ENCODE measurements around the gene PLEKHA1. TPM values are rescaled to one million over a fixed set of nuclear protein-coding genes. Genes with fewer than 3 reads are reported as not detected.

The PLEKHA1 gene
- total and polyA plus RNA-seq, 4 donors, result 15.9 to 29.2 (median 22.9) TPM

- Histone ChIP-seq H3K9ac (ENCODE audit: low read depth in 1 of 2, low read length in 2 of 2) (no peak overlapping the region), H3K27ac (ENCODE audit: low read depth in 1 of 2, low read length in 2 of 2) (no peak overlapping the region), H3K9me3 (ENCODE audit: control insufficient read depth in 4 of 4, low read length in 3 of 4) (no peaks in the 10 kb centered on the region), H3K4me1 (ENCODE audit: control insufficient read depth in 4 of 4, insufficient read depth in 4 of 4, low read length in 3 of 4) (no peaks in the 10 kb centered on the region), H3K27me3 (ENCODE audit: control insufficient read depth in 4 of 4, insufficient read depth in 4 of 4, low read length in 3 of 4) (no peaks in the 10 kb centered on the region), H3K4me3 (ENCODE audit: low read depth in 1 of 3, low read length in 3 of 3) (no peak overlapping the region), H3K36me3 (ENCODE audit: control insufficient read depth in 4 of 4, insufficient read depth in 3 of 4, low read depth in 1 of 4, low read length in 3 of 4) (peaks cover 3 to 8% (median 4%) of the 10 kb centered on the region in 4 donors)
- TF ChIP-seq FOXA1 (IDR thresholded peaks at IDR 0.05) (no peak), TAF1 (conservative IDR thresholded peaks at IDR 0.05) (no peak), SP1 (IDR thresholded peaks at IDR 0.05) (no peak), FOXA2 (IDR thresholded peaks at IDR 0.05) (no peak), GABPA (IDR thresholded peaks at IDR 0.05 in 1 of 2, conservative IDR thresholded peaks at IDR 0.05 in 1 of 2) (no peak), RXRA (IDR thresholded peaks at IDR 0.05) (no peak), YY1 (IDR thresholded peaks at IDR 0.05) (no peak), RAD21 (IDR thresholded peaks at IDR 0.05) (no peak), JUND (IDR thresholded peaks at IDR 0.05) (no peak)
- TF ChIP-seq, protein P1, sequence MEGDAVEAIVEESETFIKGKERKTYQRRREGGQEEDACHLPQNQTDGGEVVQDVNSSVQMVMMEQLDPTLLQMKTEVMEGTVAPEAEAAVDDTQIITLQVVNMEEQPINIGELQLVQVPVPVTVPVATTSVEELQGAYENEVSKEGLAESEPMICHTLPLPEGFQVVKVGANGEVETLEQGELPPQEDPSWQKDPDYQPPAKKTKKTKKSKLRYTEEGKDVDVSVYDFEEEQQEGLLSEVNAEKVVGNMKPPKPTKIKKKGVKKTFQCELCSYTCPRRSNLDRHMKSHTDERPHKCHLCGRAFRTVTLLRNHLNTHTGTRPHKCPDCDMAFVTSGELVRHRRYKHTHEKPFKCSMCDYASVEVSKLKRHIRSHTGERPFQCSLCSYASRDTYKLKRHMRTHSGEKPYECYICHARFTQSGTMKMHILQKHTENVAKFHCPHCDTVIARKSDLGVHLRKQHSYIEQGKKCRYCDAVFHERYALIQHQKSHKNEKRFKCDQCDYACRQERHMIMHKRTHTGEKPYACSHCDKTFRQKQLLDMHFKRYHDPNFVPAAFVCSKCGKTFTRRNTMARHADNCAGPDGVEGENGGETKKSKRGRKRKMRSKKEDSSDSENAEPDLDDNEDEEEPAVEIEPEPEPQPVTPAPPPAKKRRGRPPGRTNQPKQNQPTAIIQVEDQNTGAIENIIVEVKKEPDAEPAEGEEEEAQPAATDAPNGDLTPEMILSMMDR (IDR thresholded peaks at IDR 0.05; ENCODE audit: low read depth, low read length, missing input control), result no peak
- TF ChIP-seq, protein P2, sequence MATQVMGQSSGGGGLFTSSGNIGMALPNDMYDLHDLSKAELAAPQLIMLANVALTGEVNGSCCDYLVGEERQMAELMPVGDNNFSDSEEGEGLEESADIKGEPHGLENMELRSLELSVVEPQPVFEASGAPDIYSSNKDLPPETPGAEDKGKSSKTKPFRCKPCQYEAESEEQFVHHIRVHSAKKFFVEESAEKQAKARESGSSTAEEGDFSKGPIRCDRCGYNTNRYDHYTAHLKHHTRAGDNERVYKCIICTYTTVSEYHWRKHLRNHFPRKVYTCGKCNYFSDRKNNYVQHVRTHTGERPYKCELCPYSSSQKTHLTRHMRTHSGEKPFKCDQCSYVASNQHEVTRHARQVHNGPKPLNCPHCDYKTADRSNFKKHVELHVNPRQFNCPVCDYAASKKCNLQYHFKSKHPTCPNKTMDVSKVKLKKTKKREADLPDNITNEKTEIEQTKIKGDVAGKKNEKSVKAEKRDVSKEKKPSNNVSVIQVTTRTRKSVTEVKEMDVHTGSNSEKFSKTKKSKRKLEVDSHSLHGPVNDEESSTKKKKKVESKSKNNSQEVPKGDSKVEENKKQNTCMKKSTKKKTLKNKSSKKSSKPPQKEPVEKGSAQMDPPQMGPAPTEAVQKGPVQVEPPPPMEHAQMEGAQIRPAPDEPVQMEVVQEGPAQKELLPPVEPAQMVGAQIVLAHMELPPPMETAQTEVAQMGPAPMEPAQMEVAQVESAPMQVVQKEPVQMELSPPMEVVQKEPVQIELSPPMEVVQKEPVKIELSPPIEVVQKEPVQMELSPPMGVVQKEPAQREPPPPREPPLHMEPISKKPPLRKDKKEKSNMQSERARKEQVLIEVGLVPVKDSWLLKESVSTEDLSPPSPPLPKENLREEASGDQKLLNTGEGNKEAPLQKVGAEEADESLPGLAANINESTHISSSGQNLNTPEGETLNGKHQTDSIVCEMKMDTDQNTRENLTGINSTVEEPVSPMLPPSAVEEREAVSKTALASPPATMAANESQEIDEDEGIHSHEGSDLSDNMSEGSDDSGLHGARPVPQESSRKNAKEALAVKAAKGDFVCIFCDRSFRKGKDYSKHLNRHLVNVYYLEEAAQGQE (IDR thresholded peaks at IDR 0.05), result no peak
- TF ChIP-seq, protein P3, sequence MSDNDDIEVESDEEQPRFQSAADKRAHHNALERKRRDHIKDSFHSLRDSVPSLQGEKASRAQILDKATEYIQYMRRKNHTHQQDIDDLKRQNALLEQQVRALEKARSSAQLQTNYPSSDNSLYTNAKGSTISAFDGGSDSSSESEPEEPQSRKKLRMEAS (IDR thresholded peaks at IDR 0.05), result no peak
- DNase-seq (ENCODE audit: low spot score), result no peak
- WGBS, result 77% methylated on average over 5 of the region's 5 CpGs
These were observed 47.9 kb downstream of the PLEKHA1 start for GRCh38 chr10:122422266-122422989.

- 92% methylated on average over 2 of the region's 2 CpGs for WGBS
- Histone ChIP-seq H3K27ac (ENCODE audit: low read depth in 1 of 2, low read length in 2 of 2) (no peak overlapping the region), H3K9ac (ENCODE audit: low read depth in 1 of 2, low read length in 2 of 2) (no peak overlapping the region), H3K4me1 (ENCODE audit: control insufficient read depth in 4 of 4, insufficient read depth in 4 of 4, low read length in 3 of 4) (no peaks in the 10 kb centered on the region), H3K4me3 (ENCODE audit: low read depth in 1 of 3, low read length in 3 of 3) (no peak overlapping the region), H3K9me3 (ENCODE audit: control insufficient read depth in 4 of 4, low read length in 3 of 4) (no peaks in the 10 kb centered on the region), H3K27me3 (ENCODE audit: control insufficient read depth in 4 of 4, insufficient read depth in 4 of 4, low read length in 3 of 4) (no peaks in the 10 kb centered on the region), H3K36me3 (ENCODE audit: control insufficient read depth in 4 of 4, insufficient read depth in 3 of 4, low read depth in 1 of 4, low read length in 3 of 4) (peaks cover 5 to 12% (median 11%) of the 10 kb centered on the region in 4 donors)
- DNase-seq (ENCODE audit: low spot score), result no peak
- TF ChIP-seq YY1 (IDR thresholded peaks at IDR 0.05) (no peak), JUND (IDR thresholded peaks at IDR 0.05) (no peak), EGR1 (IDR thresholded peaks at IDR 0.05; ENCODE audit: low read depth in 2 of 2) (no peak), NR2F2 (IDR thresholded peaks at IDR 0.05) (no peak), FOXA2 (IDR thresholded peaks at IDR 0.05) (no peak), GABPA (IDR thresholded peaks at IDR 0.05 in 1 of 2, conservative IDR thresholded peaks at IDR 0.05 in 1 of 2) (no peak), RXRA (IDR thresholded peaks at IDR 0.05) (no peak), TAF1 (conservative IDR thresholded peaks at IDR 0.05) (no peak), RAD21 (IDR thresholded peaks at IDR 0.05) (no peak)
- TF ChIP-seq, protein P4, sequence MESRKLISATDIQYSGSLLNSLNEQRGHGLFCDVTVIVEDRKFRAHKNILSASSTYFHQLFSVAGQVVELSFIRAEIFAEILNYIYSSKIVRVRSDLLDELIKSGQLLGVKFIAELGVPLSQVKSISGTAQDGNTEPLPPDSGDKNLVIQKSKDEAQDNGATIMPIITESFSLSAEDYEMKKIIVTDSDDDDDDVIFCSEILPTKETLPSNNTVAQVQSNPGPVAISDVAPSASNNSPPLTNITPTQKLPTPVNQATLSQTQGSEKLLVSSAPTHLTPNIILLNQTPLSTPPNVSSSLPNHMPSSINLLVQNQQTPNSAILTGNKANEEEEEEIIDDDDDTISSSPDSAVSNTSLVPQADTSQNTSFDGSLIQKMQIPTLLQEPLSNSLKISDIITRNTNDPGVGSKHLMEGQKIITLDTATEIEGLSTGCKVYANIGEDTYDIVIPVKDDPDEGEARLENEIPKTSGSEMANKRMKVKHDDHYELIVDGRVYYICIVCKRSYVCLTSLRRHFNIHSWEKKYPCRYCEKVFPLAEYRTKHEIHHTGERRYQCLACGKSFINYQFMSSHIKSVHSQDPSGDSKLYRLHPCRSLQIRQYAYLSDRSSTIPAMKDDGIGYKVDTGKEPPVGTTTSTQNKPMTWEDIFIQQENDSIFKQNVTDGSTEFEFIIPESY (IDR thresholded peaks at IDR 0.05), result no peak
- TF ChIP-seq, protein P3 (IDR thresholded peaks at IDR 0.05), result no peak
- TF ChIP-seq, protein P5, sequence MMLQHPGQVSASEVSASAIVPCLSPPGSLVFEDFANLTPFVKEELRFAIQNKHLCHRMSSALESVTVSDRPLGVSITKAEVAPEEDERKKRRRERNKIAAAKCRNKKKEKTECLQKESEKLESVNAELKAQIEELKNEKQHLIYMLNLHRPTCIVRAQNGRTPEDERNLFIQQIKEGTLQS (IDR thresholded peaks at IDR 0.05), result no peak
- TF ChIP-seq, protein P1 (IDR thresholded peaks at IDR 0.05; ENCODE audit: low read depth, low read length, missing input control), result no peak
These were observed 49.6 kb downstream of the PLEKHA1 start for GRCh38 chr10:122424059-122424458.

All from liver (tissue), 9 donors.